Stimulated activated effector memory CD8-positive, alpha-beta T cell treated with anti-CD3 and anti-CD28 coated beads, Interleukin-12 subunit alpha, Interleukin-12 subunit beta, amount 100 ng/mL, for 72 hours (primary cell): ENCODE data around the gene MTX1.
A peak's percentile ranks its signal among the peaks of the same experiment; 100 is the strongest.
"Not testable (repeated sequence)": the region's sequence is repeated elsewhere in the genome, so short reads cannot be mapped to it uniquely, and the experiment has no call there.

ENCODE experiments used
- ATAC-seq: fragments of 150-1000 bp; cut with Tn5 transposase; 2 replicates; pipeline ENCODE4 v1.10.0; 2021
- DNase-seq, 2 donors: peaks; one replicate each; pipeline ENCODE4 v3.0.0; 2021 to 2022; ENCODE audit warnings: low spot score in 2 of 2
- H3K27ac Mint-ChIP-seq: one replicate; pipeline ENCODE4 v1.8.0; 2022; ENCODE audit warnings: mild to moderate bottlenecking, mixed read lengths
- H3K36me3 Mint-ChIP-seq: one replicate; pipeline ENCODE4 v1.8.0; 2022; ENCODE audit warnings: mild to moderate bottlenecking, mixed read lengths
- H3K4me1 Mint-ChIP-seq: one replicate; pipeline ENCODE4 v1.8.0; 2022; ENCODE audit warnings: mixed read lengths
- H3K4me3 Mint-ChIP-seq: one replicate; pipeline ENCODE4 v1.8.0; 2022; ENCODE audit warnings: mild to moderate bottlenecking, mixed read lengths
- H3K9me3 Mint-ChIP-seq: one replicate; pipeline ENCODE4 v1.8.0; 2022; ENCODE audit warnings: mixed read lengths

The MTX1 gene

GRCh38 chr1:155181371-155182051 lies 27.0 kb upstream of the MTX1 start:
- Mint-ChIP-seq H3K9me3 (no peaks in the 10 kb centered on the region), H3K36me3 (peaks cover 39% of the 10 kb centered on the region), H3K4me3 (no peak overlapping the region), H3K4me1 (peaks cover 11% of the 10 kb centered on the region), H3K27ac (peak overlapping the region; percentile 48)
- ATAC-seq (no peak), DNase-seq (no peak)

- H3K9me3 Mint-ChIP-seq: no peaks in the 10 kb centered on the region
- no peak for DNase-seq
- no peak overlapping the region for H3K4me3 Mint-ChIP-seq
- H3K36me3 Mint-ChIP-seq: peaks cover 35% of the 10 kb centered on the region
- peak overlapping the region; percentile 48 for H3K27ac Mint-ChIP-seq
- ATAC-seq: no peak
- peaks cover 6% of the 10 kb centered on the region for H3K4me1 Mint-ChIP-seq
These were observed 26.4 kb upstream of the MTX1 start for GRCh38 chr1:155182052-155182550.

DNA sequence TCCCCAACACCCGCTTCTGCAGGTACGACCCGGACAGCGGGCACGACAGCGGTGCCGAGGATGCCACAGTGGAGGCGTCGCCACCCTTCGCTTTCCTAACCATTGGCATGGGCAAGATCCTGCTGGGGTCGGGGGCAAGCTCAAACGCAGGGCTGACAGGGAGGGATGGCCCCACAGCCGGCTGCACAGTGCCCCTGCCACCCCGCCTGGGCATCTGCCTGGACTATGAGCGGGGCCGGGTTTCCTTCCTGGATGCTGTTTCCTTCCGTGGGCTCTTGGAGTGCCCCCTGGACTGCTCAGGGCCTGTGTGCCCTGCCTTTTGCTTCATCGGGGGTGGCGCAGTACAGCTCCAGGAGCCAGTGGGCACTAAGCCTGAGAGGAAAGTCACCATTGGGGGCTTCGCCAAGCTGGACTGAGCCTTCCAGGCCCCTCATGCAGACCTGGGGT lies 24.7 kb upstream of the MTX1 start:
- H3K4me1 Mint-ChIP-seq: peaks cover 12% of the 10 kb centered on the region
- DNase-seq (no peak), ATAC-seq (no peak)
- H3K27ac Mint-ChIP-seq: peak overlapping the region; percentile 2
- no peak overlapping the region for H3K4me3 Mint-ChIP-seq
- no peaks in the 10 kb centered on the region for H3K9me3 Mint-ChIP-seq
- H3K36me3 Mint-ChIP-seq: peaks cover 33% of the 10 kb centered on the region

- H3K27ac Mint-ChIP-seq: peak overlapping the region; percentile 71
- H3K4me1 Mint-ChIP-seq: peaks cover 7% of the 10 kb centered on the region
- ATAC-seq (no peak), DNase-seq (no peak)
- no peak overlapping the region for H3K4me3 Mint-ChIP-seq
- peaks cover 27% of the 10 kb centered on the region for H3K36me3 Mint-ChIP-seq
- H3K9me3 Mint-ChIP-seq: no peaks in the 10 kb centered on the region
These were observed 24.1 kb upstream of the MTX1 start for GRCh38 chr1:155184351-155184811.

- H3K4me1 Mint-ChIP-seq: peaks cover 7% of the 10 kb centered on the region
- ATAC-seq (peak; percentile 66), DNase-seq (no peak)
- no peak overlapping the region for H3K4me3 Mint-ChIP-seq
- no peaks in the 10 kb centered on the region for H3K9me3 Mint-ChIP-seq
- H3K36me3 Mint-ChIP-seq: peaks cover 23% of the 10 kb centered on the region
- H3K27ac Mint-ChIP-seq: peak overlapping the region; percentile 71
These were observed 23.4 kb upstream of the MTX1 start for GRCh38 chr1:155184835-155185782.

GRCh38 chr1:155185783-155186066 lies 22.8 kb upstream of the MTX1 start:
- ATAC-seq (no peak), DNase-seq (no peak)
- no peak overlapping the region for H3K4me3 Mint-ChIP-seq
- no peaks in the 10 kb centered on the region for H3K9me3 Mint-ChIP-seq
- peaks cover 7% of the 10 kb centered on the region for H3K4me1 Mint-ChIP-seq
- peak overlapping the region; percentile 71 for H3K27ac Mint-ChIP-seq
- peaks cover 23% of the 10 kb centered on the region for H3K36me3 Mint-ChIP-seq

DNA sequence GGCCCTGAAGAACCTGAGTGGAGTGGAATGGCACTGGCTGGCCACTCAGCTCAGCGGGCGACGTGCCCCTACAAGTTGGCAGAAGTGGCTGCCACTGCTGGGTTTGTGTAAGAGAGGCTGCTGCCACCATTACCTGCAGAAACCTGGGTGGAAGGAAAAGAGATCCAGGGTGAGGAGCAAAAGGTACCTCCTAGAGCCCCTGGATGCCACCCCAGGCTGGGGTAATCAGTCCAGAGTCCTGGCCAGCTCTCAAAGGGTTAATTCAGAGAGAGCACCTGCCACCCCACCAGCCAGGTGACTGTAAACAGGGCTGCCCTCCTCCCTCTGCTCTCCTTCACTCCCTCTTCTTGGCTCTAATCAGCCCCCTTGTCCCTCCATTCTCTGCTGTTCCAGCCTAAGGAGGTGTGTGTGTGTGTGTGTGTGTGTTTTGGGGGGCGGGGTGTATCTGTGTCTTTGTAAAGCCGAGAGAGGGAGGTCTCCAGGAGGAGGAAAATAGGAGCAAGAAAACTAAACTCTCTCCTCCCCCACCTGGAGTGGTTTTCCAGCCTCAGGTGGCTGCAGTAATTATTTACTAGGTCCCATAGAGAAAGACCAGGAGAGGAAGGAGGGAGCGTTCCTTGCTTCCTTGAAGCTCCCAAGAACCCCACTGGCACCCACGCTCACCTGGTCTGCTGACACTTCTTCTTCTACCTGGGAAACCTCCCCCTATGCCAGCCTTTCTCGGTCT lies 22.3 kb upstream of the MTX1 start:
- Mint-ChIP-seq H3K4me1 (peaks cover 7% of the 10 kb centered on the region), H3K9me3 (no peaks in the 10 kb centered on the region), H3K27ac (peak overlapping the region; percentile 79), H3K4me3 (no peak overlapping the region), H3K36me3 (peaks cover 23% of the 10 kb centered on the region)
- ATAC-seq (peak; percentile 25), DNase-seq (no peak)

DNA sequence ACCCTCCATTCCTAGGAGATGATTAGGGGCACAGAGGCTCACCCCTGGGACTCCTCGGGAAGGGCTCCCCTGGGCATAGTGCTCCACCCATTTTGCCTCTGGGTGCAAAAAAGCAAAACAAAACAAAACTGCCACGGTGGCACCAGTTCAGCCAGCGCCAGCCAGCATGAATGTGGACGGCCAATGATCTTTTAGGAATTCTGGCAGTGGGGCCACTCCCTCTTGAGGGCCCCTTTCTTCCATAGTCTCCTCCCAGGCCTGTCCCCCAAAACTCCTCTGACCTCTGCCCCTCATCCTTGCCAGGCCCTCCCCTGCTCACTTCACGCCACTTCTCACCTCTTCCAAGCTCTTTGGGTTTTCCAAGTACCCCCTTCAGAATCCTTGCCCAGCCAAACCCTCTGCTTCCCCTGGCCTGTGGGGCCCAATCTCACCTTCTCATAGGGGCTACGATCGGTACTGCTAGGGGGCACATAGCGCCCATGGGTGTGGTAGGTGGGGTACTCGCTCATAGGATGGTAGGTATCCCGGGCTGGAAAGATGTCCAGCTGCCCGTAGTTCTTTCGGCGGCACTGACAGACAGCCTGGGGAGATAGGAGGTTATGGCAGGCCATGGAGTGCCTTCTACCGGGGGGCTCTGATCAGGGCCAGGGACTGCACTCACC lies 21.6 kb upstream of the MTX1 start:
- peaks cover 9% of the 10 kb centered on the region for H3K4me1 Mint-ChIP-seq
- peak overlapping the region; percentile 79 for H3K27ac Mint-ChIP-seq
- DNase-seq (no peak), ATAC-seq (no peak)
- H3K9me3 Mint-ChIP-seq: no peaks in the 10 kb centered on the region
- H3K4me3 Mint-ChIP-seq: no peak overlapping the region
- H3K36me3 Mint-ChIP-seq: peaks cover 24% of the 10 kb centered on the region

- H3K27ac Mint-ChIP-seq: peak overlapping the region; percentile 79
- H3K36me3 Mint-ChIP-seq: peaks cover 29% of the 10 kb centered on the region
- DNase-seq (no peak), ATAC-seq (no peak)
- no peak overlapping the region for H3K4me3 Mint-ChIP-seq
- H3K9me3 Mint-ChIP-seq: no peaks in the 10 kb centered on the region
- H3K4me1 Mint-ChIP-seq: peaks cover 14% of the 10 kb centered on the region
These were observed 21.0 kb upstream of the MTX1 start for GRCh38 chr1:155187456-155187891.

GRCh38 chr1:155188268-155188667 lies 20.2 kb upstream of the MTX1 start:
- Mint-ChIP-seq H3K9me3 (no peaks in the 10 kb centered on the region), H3K27ac (peak overlapping the region; percentile 79), H3K4me3 (no peak overlapping the region), H3K4me1 (peaks cover 22% of the 10 kb centered on the region), H3K36me3 (peaks cover 27% of the 10 kb centered on the region)
- ATAC-seq (no peak), DNase-seq (no peak)

DNA sequence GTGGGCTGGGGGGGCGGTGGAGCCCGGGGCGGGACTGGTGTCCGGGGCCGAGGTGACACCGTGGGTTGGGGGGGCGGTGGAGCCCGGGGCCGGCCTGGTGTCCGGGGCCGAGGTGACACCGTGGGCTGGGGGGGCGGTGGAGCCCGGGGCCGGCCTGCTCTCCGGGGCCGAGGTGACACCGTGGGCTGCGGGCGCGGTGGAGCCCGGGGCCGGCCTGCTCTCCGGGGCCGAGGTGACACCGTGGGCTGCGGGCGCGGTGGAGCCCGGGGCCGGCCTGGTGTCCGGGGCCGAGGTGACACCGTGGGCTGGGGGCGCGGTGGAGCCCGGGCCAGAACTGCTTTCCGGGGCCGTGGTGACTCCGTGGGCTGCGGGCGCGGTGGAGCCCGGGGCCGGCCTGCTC lies 18.6 kb upstream of the MTX1 start:
- Mint-ChIP-seq H3K36me3 (peaks cover 29% of the 10 kb centered on the region), H3K4me1 (peaks cover 39% of the 10 kb centered on the region)
- H3K9me3 Mint-ChIP-seq, H3K27ac Mint-ChIP-seq, DNase-seq, H3K4me3 Mint-ChIP-seq, ATAC-seq: not testable (repeated sequence)

- Mint-ChIP-seq H3K9me3 (no peaks in the 10 kb centered on the region), H3K27ac (peak overlapping the region; percentile 99), H3K4me1 (peaks cover 46% of the 10 kb centered on the region), H3K36me3 (peaks cover 35% of the 10 kb centered on the region), H3K4me3 (peak overlapping the region; percentile 90)
- DNase-seq: no peak
- ATAC-seq: no peak
These were observed 16.6 kb upstream of the MTX1 start for GRCh38 chr1:155191904-155192303.

GRCh38 chr1:155192346-155193274 lies 15.9 kb upstream of the MTX1 start:
- Mint-ChIP-seq H3K36me3 (peaks cover 35% of the 10 kb centered on the region), H3K4me3 (peak overlapping the region; percentile 90), H3K4me1 (peaks cover 46% of the 10 kb centered on the region), H3K27ac (peak overlapping the region; percentile 99), H3K9me3 (no peaks in the 10 kb centered on the region)
- ATAC-seq (no peak), DNase-seq (no peak)
